D721Med (cell line): ENCODE measurements around the gene TMEM271.

Experiments
- DNase-seq: peaks from one replicate; pipeline ENCODE4 v3.0.0; 2011; ENCODE audit warnings: low spot score; ENCODE audit not compliant: insufficient read length
- FAIRE-seq: peaks from 2 replicates; lab custom pipeline; 2011; peaks lifted over from hg19 to GRCh38; lab: Jason Lieb, UNC
- CTCF ChIP-seq: IDR thresholded peaks from 2 replicates; pipeline ENCODE4 v1.5.1; 2012; ENCODE audit warnings: mild to moderate bottlenecking, control low read depth; ENCODE audit not compliant: insufficient read depth; ENCODE audit errors: missing control alignments

The TMEM271 gene

DNA sequence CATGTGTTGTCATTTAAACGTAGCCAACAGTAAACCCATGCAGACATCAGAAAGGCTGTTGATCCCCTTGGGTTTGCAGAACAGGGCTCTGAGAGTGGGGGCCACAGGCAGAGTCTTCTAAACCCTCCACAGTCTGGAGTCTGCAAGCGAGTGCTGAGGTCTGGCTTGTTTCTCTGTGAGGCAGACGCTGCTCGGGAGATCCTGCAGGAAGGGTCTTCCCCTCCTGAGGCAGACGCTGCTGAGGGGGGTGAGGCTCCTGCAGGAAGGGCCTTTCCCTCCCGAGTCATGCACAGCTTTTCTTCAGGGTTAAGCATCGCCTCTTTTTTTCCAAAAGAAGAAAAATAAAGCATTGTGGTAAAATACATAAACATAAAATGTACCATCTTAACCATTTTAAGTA lies 32.1 kb upstream of the TMEM271 start:
- no peak for TF ChIP-seq CTCF
- no peak for DNase-seq
- FAIRE-seq: no peak

GRCh38 chr4:605702-606425 lies 29.8 kb upstream of the TMEM271 start:
- no peak for DNase-seq

GRCh38 chr4:604131-604530 lies 28.0 kb upstream of the TMEM271 start:
- DNase-seq: no peak
- no peak for FAIRE-seq
- TF ChIP-seq CTCF: no peak

More at GRCh38 chr4:605702-606425, 29.8 kb upstream of the TMEM271 start:
- no peak for TF ChIP-seq CTCF
- no peak for FAIRE-seq

- peak; percentile 69 for TF ChIP-seq CTCF
- DNase-seq: peak; percentile 93
- no peak for FAIRE-seq
These were observed 26.5 kb upstream of the TMEM271 start for GRCh38 chr4:602559-602942.

DNA sequence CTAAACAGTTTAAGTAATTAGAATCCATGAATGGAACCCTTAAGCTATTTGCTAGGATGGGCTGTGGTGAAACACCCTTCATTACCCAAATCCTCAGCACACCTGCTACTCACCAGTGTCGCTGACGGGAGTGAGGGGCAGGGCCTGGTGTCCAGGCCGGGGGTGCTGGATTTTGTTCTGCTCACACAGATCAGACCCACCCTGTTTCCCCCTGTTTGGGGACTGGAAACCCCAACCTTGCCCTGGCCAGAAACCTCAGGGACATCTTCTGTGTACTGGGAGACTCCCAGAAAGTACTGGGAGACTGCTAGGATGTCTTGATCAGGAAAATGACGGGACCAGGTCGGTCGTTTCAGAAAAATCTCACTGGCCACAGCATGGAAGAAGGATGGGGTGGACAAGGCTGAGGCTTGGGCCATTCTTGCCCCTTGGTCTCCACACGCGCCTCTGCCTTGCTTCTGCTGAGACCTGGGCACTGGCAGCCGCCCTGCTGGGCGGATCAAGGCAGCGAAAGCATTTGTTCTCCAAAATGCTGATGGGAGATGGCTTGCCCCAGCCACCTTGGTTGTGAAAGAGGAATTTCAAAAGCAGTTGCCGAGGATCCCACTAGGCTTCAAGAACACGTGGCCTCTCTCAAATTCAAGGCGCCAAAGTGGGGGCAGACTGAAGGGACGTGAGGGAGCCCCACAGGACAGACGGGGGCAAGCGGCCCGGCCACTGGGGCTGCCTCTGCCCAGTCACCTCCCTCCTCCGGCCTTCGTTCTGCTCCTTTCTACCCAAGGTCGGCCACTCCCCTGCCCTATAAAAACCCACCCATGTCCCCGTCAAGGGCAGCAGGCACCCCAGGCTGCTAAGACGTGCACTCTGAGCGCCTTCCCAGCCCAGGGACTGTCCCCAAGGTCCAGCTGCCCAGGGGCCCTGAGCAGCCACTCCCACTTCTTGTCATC lies 25.8 kb upstream of the TMEM271 start:
- no peak for TF ChIP-seq CTCF
- DNase-seq (no peak), FAIRE-seq (no peak)

GRCh38 chr4:600850-601515 lies 24.9 kb upstream of the TMEM271 start:
- FAIRE-seq (no peak), DNase-seq (no peak)
- TF ChIP-seq CTCF: no peak
